Endothelial cell of umbilical vein (primary cell): ENCODE results near the gene SP9. TPM values are rescaled to one million over a fixed set of nuclear protein-coding genes. Genes with fewer than 3 reads are reported as not detected.
A peak's percentile ranks its signal among the peaks of the same experiment; 100 is the strongest.

Experiments
- BruUV-seq: library from RNA; stranded (reverse); fragments of 400-500 nt; replicated peaks from 2 replicates; lab custom pipeline; 2021; lab: Mats Ljungman, UMichigan
- CTCF ChIA-PET: fragments of 300-600, 350-600 bp; sonication (Branson Sonifier 250); formaldehyde crosslinking; loops from one replicate; lab custom pipeline; 2021; ENCODE audit warnings: antibody characterized with exemption, inconsistent platforms; lab: Charles Lee
- POLR2A ChIA-PET: fragments of 300-600, 350-600 bp; sonication (Branson Sonifier 250); formaldehyde crosslinking; loops from one replicate; lab custom pipeline; 2021; ENCODE audit warnings: antibody characterized with exemption, inconsistent platforms; lab: Charles Lee
- DNase-seq: peaks from one replicate; pipeline ENCODE4 v3.0.0-alpha.2; 2011; ENCODE audit warnings: low read depth, low spot score
- FAIRE-seq: peaks from 2 replicates; lab custom pipeline; 2011; peaks lifted over from hg19 to GRCh38; lab: Jason Lieb, UNC
- H2AFZ ChIP-seq: 2 replicates; pipeline ENCODE4 v1.6.0; 2012; ENCODE audit warnings: low read depth, low read length, control low read depth, inconsistent platforms
- H3K27ac ChIP-seq: 2 replicates; pipeline ENCODE4 v1.5.1; 2011; ENCODE audit warnings: low read depth, mild to moderate bottlenecking, control low read depth, low read length, moderate library complexity; ENCODE audit not compliant: insufficient read depth
- H3K27me3 ChIP-seq, 2 experiments: 2 replicates each; pipeline versions ENCODE4 v1.6.0 to v1.6.1; 2011; ENCODE audit warnings: low read length in 2 of 2, mixed read lengths in 1 of 2; ENCODE audit not compliant: control insufficient read depth in 2 of 2, insufficient read depth in 2 of 2
- H3K36me3 ChIP-seq, 2 experiments: 2 replicates in 1 of 2; 3 replicates in 1 of 2; pipeline ENCODE4 v1.5.1; 2011; ENCODE audit warnings: low read length in 2 of 2, mild to moderate bottlenecking in 1 of 2, moderate library complexity in 1 of 2; ENCODE audit not compliant: control insufficient read depth in 2 of 2, insufficient read depth in 2 of 2; ENCODE audit errors: extremely low read depth in 1 of 2
- H3K4me1 ChIP-seq: 3 replicates; pipeline ENCODE4 v1.5.1; 2011; ENCODE audit warnings: mild to moderate bottlenecking, low read length; ENCODE audit not compliant: control insufficient read depth, insufficient read depth; ENCODE audit errors: extremely low read depth
- H3K4me2 ChIP-seq: 2 replicates; pipeline ENCODE4 v1.6.1; 2011; ENCODE audit warnings: low read length, control low read depth, mixed read lengths; ENCODE audit not compliant: insufficient read depth
- H3K4me3 ChIP-seq, 3 experiments: fragments of 200-600 bp in 1 of 3; sonication (generic), shearing (Covaris generic) in 1 of 3; replicated peaks in 1 of 3; 2 replicates each; pipeline ENCODE4 v1.5.1; 2011 to 2016; ENCODE audit warnings: control low read depth in 3 of 3, low read length in 3 of 3, mild to moderate bottlenecking in 2 of 3, inconsistent platforms in 1 of 3, low read depth in 1 of 3, moderate library complexity in 1 of 3; ENCODE audit not compliant: insufficient read depth in 1 of 3
- H3K79me2 ChIP-seq: 2 replicates; pipeline ENCODE4 v1.6.0; 2012; ENCODE audit warnings: low read length, inconsistent platforms; ENCODE audit not compliant: control insufficient read depth, insufficient read depth
- H3K9ac ChIP-seq: replicated peaks from 2 replicates; pipeline ENCODE3; 2011; ENCODE audit warnings: low read length, control low read depth; ENCODE audit not compliant: insufficient read depth; ENCODE audit errors: extremely low read depth
- H3K9me1 ChIP-seq: replicated peaks from 3 replicates; pipeline ENCODE4 v1.6.0; 2011; ENCODE audit warnings: mild to moderate bottlenecking, low read length; ENCODE audit not compliant: control insufficient read depth, insufficient read depth; ENCODE audit errors: extremely low read depth
- H3K9me3 ChIP-seq: replicated peaks from 2 replicates; pipeline ENCODE4 v1.5.1; 2012; ENCODE audit warnings: low read length, inconsistent platforms; ENCODE audit not compliant: control insufficient read depth, insufficient read depth
- H4K20me1 ChIP-seq: replicated peaks from 2 replicates; pipeline ENCODE3; 2011; ENCODE audit warnings: mild to moderate bottlenecking, low read length; ENCODE audit not compliant: control insufficient read depth, insufficient read depth; ENCODE audit errors: extremely low read depth
- CTCF ChIP-seq, 2 donors: IDR thresholded peaks; 1 replicate in 1 of 2; 2 replicates in 1 of 2; pipeline ENCODE4 v1.5.1; 2011; ENCODE audit warnings: low read length in 2 of 2, mild to moderate bottlenecking in 2 of 2, moderate library complexity in 2 of 2, control low read depth in 1 of 2, inconsistent platforms in 1 of 2, low read depth in 1 of 2; ENCODE audit not compliant: insufficient read depth in 1 of 2; ENCODE audit errors: extremely low read depth in 1 of 2
- EZH2 ChIP-seq: IDR thresholded peaks from 2 replicates; pipeline ENCODE4 v1.6.1; 2012; ENCODE audit warnings: borderline replicate concordance, low read depth, mild to moderate bottlenecking, moderate library complexity, low read length, inconsistent platforms; ENCODE audit not compliant: severe bottlenecking
- FOS ChIP-seq: IDR thresholded peaks from 2 replicates; pipeline ENCODE4 v1.6.1; 2011; ENCODE audit warnings: mild to moderate bottlenecking, low read length, moderate library complexity, borderline replicate concordance; ENCODE audit not compliant: insufficient read depth
- GATA2 ChIP-seq: IDR thresholded peaks from 2 replicates; pipeline ENCODE4 v1.7.0; 2011; ENCODE audit warnings: low read depth, mild to moderate bottlenecking, moderate library complexity, mixed read lengths, low read length; ENCODE audit not compliant: insufficient read length, insufficient read depth
- JUN ChIP-seq: IDR thresholded peaks from 2 replicates; pipeline ENCODE4 v1.6.1; 2011; ENCODE audit warnings: borderline replicate concordance, low read depth; ENCODE audit not compliant: insufficient read length, insufficient read depth
- MAX ChIP-seq: IDR thresholded peaks from 2 replicates; pipeline ENCODE4 v1.6.1; 2011; ENCODE audit not compliant: insufficient read depth, insufficient read length
- MYC ChIP-seq: IDR thresholded peaks from one replicate; pipeline ENCODE4 v1.6.1; 2011; ENCODE audit warnings: mild to moderate bottlenecking, low read depth, low read length
- POLR2A ChIP-seq: IDR thresholded peaks from 2 replicates; pipeline ENCODE4 v1.6.1; 2012; ENCODE audit warnings: low read depth, mild to moderate bottlenecking, control low read depth, low read length
- POLR2AphosphoS5 ChIP-seq: IDR thresholded peaks from 2 replicates; pipeline ENCODE4 v1.6.1; 2012; ENCODE audit warnings: low read depth, mild to moderate bottlenecking, control low read depth, low read length, moderate library complexity; ENCODE audit not compliant: insufficient read depth
- dilution Hi-C: fragments of 300-500 bp; cut with MboI; formaldehyde crosslinking; loops from one replicate; pipeline ENCODE4 v1.15.0; 2019; ENCODE audit warnings: low sequenced_read_pairs; ENCODE audit not compliant: extremely low pct_ligation_motif_present
- intact Hi-C: fragments of 100-400 bp; cut with micrococcal nuclease; formaldehyde crosslinking; loops from one replicate; pipeline ENCODE4 v1.10.0; 2022
- polyA plus RNA-seq, 4 experiments: library from polyadenylated mRNA; depleted of rRNA in 3 of 4; stranded (reverse) in 3 of 4; unstranded in 1 of 4; fragments of >200 nt; gene quantifications; 2 replicates each; pipeline versions ENCODE4 v1.2.1 to v1.2.3, GENCODE V29; 2011 to 2012; ENCODE audit warnings: missing spikeins in 1 of 4
- total RNA-seq: library from RNA; stranded (reverse); gene quantifications from 2 replicates; pipeline ENCODE4 v1.2.3, GENCODE V29; 2021

Gene SP9
- total and polyA plus RNA-seq, 2 donors (not counting 3 experiments of a cell fraction or from before 2014, with no cell fraction given) = not detected

- no peak overlapping the region for H2AFZ ChIP-seq
- H3K4me3 ChIP-seq = no peak overlapping the region
- H3K27ac ChIP-seq = no peak overlapping the region
- no peaks in the 10 kb centered on the region for H4K20me1 ChIP-seq
- H3K9me1 ChIP-seq = no peaks in the 10 kb centered on the region
- H3K36me3 ChIP-seq = no peaks in the 10 kb centered on the region
- H3K9ac ChIP-seq = no peak overlapping the region
- peak overlapping the region; percentile 8 for H3K4me2 ChIP-seq
- CTCF ChIA-PET = interaction anchor here (0.6 to 2.9 kb wide), 34 partner anchors 8 to 1521 kb away, joined by 3 to 84 read pairs (median 5); partner anchors contain the start of gene OLA1
- no peak for DNase-seq
- no TSS peak for BruUV-seq
- POLR2A ChIA-PET = no interaction called here
- H3K4me1 ChIP-seq = peaks cover 23% of the 10 kb centered on the region
- H3K79me2 ChIP-seq = no peaks in the 10 kb centered on the region
- no peak for TF ChIP-seq MYC
- TF ChIP-seq EZH2 = peak; percentile 96
- FAIRE-seq = no peak
- peaks cover 66 to 77% of the 10 kb centered on the region in 2 experiments for H3K27me3 ChIP-seq
- H3K9me3 ChIP-seq = no peaks in the 10 kb centered on the region
- dilution Hi-C loops = no loop called here
- intact Hi-C loops = loop anchor here (1.0 to 5.0 kb wide), 10 partner anchors 184 to 1315 kb away; no protein-coding TSS in a partner anchor
Measured at GRCh38 chr2:174341995-174342685, 7.4 kb downstream of the SP9 start.

GRCh38 chr2:174342686-174343342 is 8.1 kb downstream of the SP9 start:
- CTCF ChIA-PET = interaction anchor here (2.7 kb wide), 1 partner anchor 941 kb away, joined by 35 read pairs; no protein-coding TSS in a partner anchor

More at GRCh38 chr2:174342686-174343342, 8.1 kb downstream of the SP9 start:
- H3K27me3 ChIP-seq = peaks cover 62 to 71% of the 10 kb centered on the region in 2 experiments
- H4K20me1 ChIP-seq = no peaks in the 10 kb centered on the region
- no TSS peak for BruUV-seq
- no peaks in the 10 kb centered on the region for H3K79me2 ChIP-seq
- FAIRE-seq (no peak), DNase-seq (peak; percentile 23)
- H3K36me3 ChIP-seq = no peaks in the 10 kb centered on the region
- H3K27ac ChIP-seq = no peak overlapping the region
- POLR2A ChIA-PET = no interaction called here
- TF ChIP-seq JUN (no peak), EZH2 (no peak), MAX (no peak), CTCF (IDR thresholded peaks at IDR 0.05; ENCODE audit: extremely low read depth in 1 of 2, insufficient read depth in 1 of 2, low read depth in 1 of 2, low read length in 2 of 2) (no peak), POLR2A (no peak), POLR2AphosphoS5 (no peak), MYC (no peak), FOS (no peak), GATA2 (no peak)
- dilution Hi-C loops = no loop called here
- no peaks in the 10 kb centered on the region for H3K9me1 ChIP-seq
- no peak overlapping the region for H2AFZ ChIP-seq
- no peak overlapping the region for H3K9ac ChIP-seq
- intact Hi-C loops = loop anchor here (5.0 kb wide), 3 partner anchors 591 to 1316 kb away; no protein-coding TSS in a partner anchor
- H3K9me3 ChIP-seq = no peaks in the 10 kb centered on the region
- H3K4me2 ChIP-seq = no peak overlapping the region
- no peak overlapping the region for H3K4me3 ChIP-seq
- H3K4me1 ChIP-seq = peaks cover 20% of the 10 kb centered on the region
